GOT3 (cell line): ENCODE results near the gene CHCHD6.
A peak's percentile ranks its signal among the peaks of the same experiment; 100 is the strongest.

Source experiments
- DNase-seq: peaks from one replicate; lab custom pipeline; 2025; ENCODE audit warnings: mixed read lengths; lab: John Stamatoyannopoulos, UW

The CHCHD6 gene

DNA sequence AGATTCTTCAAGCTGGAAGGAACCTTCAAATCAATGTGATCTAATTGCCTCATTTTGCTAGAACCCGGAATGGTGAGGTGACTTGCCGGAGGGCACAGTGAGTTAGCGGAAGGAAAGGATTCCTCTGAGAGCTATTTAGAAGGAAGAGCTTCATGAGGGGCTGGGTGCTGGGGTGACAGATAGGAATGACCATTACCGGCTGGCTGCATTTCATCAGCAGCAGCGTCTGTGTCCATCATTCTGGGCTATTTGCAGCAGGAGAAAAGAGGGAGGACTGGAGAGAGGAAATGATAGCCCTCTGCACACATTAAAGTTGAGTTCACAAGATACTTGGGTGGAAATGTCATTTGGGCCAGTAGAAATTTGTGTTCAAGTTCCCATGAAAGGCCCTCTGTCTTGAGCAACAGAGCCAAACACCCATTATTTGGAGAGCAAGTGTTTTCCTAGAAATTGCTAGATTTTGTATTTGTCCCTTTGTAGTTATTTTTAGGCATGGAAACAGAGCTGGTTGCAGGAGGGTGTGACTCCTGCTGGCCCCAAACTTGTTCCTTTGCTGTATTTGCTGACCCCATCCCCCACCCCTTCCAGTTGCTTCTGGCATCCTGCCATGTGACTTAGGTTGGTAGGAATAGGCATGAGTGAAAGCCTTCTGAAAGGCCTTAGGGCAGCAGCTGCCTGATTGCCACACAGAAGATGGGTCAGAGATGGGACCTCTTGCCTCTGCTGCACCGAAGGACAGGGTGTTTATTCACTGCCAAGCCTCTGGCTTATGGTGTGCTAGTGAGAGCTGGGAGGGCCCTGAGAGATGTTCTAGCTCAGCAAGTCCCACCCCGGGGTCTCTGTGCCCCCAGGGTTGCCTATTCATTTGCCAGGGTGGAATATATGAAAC lies 191.4 kb downstream of the CHCHD6 start:
- DNase-seq, result no peak

DNA sequence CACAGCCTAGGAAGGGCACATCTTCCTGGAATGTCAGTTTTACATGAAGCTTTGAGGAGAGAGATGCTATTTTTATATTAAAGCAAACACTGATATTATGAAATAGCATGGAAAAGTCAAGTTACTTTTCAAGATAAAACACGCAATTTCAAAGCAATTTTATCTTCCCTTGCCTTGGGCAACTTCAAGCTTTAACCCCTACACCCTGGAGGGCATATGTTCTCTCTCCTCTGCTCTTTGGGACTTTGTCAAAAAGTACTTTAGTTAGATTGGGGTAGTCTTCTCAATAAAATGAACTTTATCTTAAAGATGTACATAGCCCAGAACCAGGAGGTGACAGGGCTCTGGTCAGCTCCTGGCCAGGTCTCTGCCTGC lies 192.0 kb downstream of the CHCHD6 start:
- DNase-seq, result no peak

DNA sequence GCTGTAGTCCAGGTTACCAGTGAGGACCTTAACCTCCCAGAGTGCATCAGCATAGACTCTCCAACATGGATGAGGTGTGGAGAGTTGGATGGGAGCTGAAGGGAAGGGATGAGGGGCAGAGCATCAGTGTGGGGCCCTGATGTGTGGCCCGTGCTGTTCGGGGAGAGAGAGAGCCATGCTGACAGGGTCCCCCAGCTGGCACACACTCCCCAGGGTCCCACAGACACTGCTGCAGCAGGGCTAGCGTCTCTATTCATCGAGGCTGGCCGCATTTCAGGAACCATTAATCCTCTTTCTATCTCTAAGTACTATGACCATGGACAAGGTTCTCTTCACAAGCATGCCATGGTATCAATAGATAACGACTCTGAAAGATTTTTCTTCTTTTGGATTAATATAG lies 192.9 kb downstream of the CHCHD6 start:
- DNase-seq, result no peak

DNA sequence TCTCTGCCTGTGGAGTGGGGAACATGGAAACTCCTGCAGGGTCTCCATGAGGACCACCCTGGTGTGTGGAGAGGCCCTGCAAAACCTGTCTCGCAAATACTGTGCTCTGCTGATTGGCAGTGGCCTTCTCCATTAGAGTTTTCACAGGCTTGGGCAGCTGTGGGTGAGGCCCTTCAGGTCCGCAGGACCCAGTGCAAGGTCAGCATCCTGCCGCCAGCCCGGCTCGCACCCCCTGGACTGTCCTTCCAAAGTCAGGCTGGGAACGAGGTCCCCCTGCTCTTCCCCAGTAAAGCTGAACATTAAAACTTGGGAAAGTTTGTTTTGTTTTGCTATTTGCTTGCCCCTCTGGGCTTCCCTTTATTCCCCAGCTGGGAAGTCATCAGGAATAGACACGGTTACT lies 193.9 kb downstream of the CHCHD6 start:
- DNase-seq, result no peak

DNA sequence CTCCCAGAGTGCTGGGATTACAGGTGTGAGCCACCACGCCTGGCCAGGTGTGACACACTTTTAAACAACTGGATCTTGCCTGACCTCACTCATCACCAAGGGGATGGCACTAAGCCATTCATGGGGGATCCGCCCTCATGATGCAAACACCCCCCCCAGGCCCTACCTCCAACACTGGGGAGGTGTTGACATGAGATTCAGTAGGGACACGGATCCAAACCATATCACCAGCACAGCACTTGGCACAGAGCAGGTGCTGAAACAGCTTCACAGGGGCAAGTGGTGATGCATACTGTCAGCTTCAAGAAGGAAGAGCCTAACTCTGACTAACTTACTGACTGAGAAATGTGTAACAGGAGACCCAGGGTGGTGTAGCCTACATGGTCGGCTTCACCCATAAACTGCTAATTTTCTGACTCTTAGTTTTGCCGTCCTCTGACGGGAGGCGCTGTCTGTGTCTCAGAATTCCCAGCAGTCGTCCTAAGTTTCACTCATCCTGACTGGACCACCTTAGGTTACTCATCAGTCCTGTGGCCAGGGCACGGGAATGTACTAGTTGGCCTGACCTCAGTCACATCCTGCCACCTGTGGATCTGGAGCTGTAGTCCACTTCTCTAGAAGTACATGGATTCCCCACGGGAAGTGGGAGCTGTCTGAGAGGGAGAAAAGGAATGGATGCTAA lies 197.0 kb downstream of the CHCHD6 start:
- no peak for DNase-seq

DNA sequence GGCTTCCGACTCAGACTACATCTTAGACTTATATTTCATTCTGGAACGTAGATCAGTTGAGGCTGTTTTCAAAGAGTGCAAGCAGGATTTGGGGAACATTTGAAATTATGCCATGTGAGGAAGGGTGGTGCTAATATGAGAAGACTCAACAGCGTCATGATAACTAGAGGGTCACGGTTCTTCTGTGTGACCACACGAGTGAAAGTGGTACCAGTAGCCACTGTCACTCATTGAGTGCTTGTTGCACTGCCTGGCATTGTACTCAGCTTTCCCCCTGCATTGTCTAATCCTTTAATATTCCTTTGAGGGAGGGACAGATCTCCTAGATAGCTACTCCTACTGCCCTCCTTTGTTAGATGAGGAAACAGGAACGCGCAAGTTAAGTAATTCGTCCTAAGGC lies 197.6 kb downstream of the CHCHD6 start:
- DNase-seq, result no peak

DNA sequence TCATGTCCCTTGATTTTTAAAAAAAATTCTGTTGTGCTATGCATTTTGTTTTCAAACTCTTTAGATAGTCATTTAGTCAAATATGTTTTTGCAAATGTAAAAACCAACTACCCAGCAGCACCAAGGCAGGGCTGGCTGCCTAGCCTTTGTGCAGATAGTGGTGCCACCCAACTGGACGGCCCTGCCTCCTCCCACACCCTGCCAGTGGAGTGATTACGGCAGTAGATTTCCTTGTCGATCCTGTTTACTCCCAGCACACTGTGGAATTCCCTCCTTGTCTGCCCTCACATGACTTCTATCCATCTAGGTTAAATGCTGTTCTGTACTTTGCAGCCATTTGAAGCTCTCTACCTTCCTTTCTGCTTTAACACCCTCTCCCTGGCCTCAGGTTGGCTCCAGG lies 199.5 kb downstream of the CHCHD6 start:
- no peak for DNase-seq

DNA sequence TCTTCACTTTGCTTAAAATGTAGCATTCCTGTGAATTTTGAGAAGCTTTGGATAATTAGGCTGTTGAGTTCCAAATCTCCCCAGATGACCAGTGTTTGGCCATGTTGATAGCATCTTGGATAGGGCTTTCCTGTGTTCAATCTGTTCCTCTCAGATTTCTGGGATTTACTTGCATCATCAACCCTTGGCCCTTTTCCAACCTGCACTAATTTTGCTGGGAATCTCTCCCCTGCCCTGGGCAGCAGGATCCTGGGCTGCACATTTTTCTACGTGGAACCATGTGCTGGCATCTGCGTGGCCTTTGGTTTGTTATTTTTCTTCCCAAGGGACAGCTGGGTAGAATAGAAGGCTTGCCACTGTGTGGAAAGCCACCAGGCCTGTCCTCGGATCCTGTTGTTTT lies 203.5 kb downstream of the CHCHD6 start:
- DNase-seq, result no peak

DNA sequence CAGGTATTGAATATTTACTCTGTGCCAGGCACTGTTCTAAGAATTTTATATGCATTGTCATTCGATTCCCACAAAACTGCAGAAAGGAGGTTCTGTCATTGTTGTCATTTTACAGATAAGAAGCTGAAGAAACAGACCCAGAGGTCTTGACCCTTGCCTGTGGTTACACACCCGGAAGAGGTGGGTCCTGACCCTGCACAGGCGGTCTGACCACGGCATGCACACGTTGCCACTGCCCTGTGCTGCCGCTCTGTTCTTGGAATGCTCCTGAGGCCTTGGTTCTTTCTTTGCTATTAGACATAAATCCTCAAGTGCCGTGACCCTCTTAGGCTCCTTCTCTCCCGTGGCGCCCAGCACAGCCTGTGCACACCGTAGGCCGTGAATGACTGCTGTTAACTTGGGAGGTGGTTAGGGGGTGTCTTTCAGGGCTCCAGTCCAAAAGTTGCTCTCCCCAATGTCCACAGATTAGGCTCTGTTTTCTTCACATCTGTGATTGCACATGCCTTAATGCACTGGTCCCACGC lies 204.8 kb downstream of the CHCHD6 start:
- DNase-seq, result no peak

DNA sequence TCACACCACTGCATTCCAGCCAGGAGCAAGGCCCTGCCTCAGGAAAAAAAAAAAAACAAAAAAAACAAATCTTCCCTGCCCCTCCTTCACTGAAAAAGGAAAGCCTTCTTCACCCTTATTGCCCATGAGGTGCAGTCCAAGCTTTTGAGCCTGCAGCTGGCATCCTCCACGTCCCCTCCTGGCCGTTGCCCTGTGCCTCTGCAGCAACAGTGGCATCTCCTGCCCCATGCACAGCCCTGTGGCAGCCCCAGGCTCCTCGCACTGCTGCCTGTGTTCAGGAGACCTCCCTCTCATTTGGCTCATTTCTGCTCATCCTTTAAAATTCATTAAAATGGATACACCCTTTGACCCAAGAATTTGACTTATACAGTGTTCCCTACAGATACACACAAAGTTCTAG lies 206.2 kb downstream of the CHCHD6 start:
- DNase-seq, result no peak

DNA sequence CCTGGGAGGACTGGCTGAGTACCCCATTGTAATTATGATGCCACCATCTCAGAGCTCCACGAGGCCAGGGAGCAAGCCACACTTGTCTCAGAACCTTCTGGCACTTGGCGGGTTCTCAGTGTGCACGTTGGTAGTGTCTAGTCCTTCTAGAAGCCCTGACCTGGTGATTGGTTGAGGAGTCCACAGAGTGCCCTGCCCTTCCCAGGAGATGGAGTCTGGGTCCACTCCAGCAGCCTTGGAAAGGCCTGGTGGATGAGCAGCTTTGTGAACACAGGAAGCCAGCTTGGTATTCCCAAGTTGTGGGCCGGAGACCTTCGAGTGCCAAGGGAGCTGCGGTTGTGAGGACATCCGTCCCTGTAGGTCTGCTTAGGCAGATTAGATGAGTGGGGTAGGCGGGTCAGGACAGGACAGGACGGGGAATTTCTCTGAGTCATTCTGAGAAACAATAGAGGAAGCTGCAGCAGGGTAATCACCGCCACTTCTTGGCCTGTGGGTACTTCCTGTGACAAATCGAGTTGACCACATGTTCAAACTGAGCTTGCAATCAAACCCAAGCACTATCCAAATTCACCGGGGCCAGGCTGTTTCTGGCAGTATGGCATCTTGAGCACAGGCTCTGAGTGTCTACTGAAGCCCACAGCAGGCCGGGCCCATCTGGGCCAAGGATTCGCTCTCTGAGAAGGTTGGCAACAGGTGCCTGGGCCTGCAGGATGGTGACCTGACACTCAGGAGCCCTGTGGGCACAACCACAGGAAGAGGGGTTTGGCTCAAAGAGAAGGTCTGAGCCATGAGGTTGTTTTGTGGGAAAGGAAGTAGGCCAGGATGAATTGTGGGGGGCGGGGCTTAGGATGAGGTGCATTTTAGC lies 207.4 kb downstream of the CHCHD6 start:
- peak; percentile 15 for DNase-seq

DNA sequence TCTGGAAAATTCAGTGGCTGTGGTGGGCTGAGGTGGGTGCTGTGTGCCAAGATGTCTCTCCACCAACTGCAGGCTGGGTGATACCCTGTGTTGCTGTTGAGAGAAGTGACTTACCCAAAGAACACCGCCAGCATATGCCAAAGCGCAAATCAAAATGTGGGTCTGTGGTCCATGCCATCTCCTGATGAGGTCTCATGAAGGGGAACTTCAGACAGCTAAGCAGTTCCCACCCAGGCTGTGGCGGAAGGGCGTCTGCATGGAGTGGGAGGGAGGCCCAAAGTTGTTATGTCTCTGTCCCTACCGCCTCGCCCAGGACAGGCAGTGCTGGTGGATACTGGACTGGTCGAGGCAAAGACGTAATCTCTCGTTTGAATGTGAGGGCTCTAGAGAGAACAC lies 208.0 kb downstream of the CHCHD6 start:
- DNase-seq, result no peak

DNA sequence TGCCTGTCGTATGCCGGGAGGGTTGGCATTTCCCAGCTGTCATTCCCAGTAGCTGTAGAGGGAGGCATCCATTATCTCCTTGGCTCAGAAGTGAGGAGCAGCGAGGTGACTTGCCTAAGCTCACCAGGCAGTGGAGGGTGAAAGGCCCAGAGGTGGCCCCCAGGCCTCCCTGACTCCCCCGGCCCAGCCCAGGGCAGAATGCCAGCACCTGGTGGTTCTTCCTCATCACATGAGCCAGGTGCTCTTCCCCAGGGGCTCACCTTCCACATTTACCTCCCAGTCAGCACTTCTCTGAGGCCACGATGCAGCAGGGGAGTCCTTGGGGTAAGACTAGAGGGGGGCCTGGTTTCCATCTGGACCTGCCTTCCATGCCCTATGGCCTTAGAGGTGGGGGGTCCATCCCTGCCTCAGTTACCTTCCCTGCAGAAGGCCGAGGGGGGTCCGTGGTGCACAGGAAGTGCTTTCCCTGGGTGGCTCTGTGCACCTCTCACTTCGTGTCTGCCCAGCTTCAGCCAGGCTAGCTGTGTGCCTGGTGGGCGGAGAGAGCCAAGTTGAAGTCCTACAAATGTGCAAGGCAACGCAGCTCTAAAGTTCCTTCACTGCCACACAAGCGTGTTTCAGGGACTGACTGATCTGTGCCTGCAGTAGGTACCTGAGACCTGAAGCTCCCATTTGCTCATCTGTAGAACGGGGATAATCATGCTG lies 208.6 kb downstream of the CHCHD6 start:
- DNase-seq, result no peak

DNA sequence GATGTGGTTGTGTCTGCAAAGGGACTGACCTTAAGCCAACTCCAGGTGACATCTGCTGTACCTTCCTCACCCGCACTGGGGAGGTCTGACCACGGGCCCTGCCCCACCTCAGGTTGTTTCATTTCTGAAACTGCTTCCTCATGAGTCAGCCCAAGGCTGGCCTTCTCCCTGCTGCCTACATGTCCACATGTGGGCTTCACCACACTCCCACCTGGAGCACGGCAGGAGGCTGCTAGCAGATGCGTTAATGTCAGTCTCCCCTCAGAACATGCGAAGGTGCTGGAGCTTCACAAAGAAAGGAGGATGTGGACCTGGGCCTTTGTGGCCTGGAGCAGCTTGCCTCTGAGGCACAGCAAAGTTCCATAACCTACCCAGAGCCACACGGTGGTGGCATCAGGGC lies 209.5 kb downstream of the CHCHD6 start:
- no peak for DNase-seq

DNA sequence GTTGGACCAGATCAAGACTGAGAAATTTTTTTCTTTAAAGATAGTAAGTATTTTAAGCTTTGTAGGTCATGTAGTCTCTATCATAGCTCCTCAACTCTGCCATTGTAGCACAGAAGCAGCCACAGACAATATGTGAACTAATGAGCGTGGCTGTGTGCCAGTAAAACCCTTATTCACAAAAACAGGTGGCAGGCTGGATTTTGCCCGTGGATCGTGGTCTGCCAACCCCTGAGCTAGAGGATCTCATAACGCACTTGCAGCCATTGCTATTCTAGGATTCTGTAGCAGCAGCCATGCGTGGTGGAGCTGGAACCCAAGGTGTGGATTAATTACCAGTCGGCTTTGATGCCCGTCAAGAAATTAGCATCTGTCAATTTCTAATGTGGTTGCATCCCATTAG lies 210.2 kb downstream of the CHCHD6 start:
- no peak for DNase-seq

DNA sequence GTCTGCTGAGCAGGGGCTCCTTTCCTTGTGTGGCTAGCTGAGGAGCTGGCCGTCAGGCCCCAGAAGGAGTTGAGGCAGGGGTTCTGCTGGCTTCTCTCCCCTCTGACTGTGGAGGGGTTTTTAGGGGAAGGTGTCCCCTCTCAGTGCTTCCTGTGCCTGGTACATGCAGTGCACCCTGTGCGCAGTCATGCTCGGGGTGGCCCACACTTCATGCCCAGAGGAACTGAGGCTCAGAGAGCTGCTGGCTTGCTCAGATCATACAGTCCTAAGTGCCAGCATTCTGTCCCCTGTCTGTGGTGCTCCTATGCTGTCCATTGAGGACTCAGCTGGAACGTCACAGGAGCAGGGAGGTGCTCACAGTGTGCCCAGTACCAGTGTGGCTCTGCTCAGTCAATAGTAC lies 211.0 kb downstream of the CHCHD6 start:
- no peak for DNase-seq

DNA sequence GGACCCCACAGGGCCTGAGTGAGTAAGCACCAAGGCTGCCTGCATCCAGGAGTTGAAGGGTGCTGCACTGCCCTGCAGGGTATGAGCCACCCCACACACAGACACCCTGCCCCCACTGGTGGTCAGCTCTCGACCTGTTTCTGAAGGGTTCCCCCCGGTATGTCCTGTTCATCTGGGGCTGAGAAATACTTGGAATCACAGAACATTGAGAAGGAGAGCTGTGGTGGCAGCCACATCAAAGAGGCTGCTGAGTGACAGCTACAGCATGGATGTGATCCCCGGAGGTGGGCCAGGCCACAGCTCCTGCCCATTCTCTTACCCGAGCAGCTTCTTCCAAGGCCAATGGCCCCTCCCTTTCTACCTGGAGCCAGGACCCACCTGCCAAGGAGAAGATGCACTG lies 212.5 kb downstream of the CHCHD6 start:
- no peak for DNase-seq

DNA sequence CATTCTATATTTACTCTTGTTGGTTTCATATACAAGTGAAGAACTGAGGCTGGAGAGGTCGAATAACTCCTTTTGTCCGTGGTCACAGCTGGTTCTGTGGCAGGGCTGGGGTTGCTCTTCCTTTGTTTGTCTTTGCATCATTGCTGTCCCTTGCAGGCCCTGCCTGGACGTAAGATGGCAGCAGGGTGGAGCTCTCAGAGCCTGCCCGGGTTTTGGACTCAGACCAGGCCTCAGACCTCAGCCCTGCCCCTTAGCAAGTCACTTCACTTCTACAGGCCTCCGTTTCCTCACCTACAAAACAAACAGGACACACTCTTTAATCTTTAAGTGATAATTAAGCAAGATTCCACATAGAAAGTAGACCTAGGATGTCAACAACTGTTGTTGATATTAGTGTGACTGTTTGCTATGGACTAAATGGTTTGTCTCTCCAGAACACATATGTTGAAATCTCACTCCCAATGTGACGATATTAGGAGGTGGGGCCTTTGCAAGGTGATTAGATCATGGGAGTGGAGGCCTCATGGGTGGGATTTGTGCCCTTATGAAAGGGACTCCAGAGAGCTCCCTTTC lies 213.3 kb downstream of the CHCHD6 start:
- no peak for DNase-seq

DNA sequence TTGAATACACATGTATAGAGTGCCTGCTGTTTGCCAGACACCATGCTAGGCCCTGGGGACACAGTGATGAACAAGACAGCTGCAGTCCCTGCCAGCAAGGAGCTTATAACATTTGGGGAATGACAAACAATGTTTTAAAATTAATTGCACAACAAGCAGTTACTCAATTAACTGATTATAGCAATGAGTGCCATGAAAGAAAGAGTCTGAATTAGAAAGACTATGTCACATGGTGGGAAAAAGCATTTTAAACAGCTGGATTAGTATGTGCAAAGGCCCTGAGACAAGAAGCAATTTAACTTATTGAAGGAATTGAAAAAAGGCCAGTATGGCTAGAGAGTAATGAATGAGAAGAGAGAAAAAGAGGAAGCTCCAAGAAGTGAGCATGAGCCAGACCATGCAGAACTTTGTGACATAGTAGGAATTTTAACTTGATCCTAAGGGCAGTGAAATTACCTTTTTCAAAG lies 214.3 kb downstream of the CHCHD6 start:
- no peak for DNase-seq

DNA sequence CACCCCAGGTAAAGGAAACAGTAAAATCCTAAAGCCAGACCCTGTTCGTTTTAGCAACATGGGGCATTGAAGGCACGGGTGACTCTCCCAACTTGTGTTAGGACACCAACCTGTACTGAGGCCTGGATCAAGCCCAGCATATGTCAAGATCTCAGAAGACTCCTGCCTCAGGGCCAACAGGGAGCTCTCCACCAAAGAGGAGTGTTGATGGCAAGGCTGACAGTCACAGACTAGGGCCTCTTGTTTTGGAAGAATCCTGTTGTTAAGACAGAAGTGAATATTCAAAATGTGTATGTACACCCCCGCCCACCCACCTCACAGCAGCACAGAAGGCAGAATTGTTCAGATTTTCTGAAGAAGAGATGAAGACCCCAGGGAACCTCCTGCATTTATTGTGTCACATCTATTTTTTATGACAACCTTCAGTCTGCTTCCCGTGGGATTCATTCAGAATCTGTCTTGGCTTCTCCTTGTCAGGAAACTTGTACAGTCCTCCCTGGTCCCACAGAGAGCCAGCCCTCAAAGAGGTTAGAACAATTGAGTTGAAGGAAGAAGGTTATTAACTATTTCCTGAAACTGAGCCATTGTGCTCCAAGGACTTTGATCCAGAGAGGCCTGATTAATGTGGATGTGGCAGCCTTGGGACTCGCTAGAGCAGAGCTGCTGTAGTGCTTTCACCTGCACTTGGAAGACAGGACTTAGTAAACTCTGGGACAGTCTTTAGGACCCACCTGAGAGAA lies 217.2 kb downstream of the CHCHD6 start:
- DNase-seq, result no peak

DNA sequence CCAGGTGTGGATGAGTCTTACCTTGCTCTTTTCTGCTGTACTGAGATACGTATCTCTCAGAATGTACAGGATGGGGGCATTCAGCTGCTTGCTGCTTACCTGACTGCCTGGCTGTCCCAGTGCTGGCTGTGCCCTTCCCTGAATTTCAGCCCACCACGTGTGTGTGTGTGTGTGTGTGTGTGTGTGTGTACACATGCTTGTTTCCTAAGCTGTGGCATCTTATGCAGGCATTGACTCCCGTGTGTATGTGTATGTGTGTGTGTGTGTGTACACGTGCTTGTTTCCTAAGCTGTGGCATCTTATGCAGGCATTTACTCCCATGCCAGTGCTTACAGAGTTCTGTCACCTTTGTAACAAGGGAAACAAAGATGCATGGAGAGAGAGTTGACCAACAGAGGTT lies 218.4 kb downstream of the CHCHD6 start:
- no peak for DNase-seq
